ENCODE data around the gene SFRP4.

DNA sequence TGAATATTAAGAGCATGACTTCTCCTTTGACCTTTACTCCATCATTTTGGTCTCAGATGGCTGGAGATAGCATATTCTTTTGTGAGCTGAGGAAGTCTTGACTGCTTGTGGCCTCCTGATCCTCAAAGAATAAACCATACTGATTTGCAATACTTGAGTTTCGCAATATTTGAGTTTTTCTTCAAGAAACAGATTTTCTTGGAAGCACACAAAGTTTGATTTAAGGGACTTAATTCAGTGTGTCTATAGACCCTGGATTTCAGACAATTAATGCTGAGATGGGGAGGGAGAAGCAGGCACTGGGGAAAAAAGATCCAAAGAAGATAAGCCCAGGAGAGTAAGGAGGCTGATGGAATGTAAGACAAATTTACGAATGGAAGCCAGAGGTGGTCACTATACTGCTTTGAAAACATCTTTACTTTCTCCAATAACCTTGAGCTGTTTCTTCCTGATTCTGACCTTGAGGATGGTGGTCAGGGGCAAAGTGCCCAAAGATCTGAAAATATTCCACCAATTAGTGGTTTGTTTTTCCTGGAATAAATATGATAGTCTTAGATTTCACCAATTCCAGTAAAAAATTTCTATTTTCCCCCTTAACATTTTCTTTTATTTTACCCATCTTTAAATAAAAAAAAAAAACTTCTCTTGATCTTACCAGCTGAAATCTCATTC is 11.3 kb upstream of the SFRP4 start:
- TF ChIP-seq, protein P1, sequence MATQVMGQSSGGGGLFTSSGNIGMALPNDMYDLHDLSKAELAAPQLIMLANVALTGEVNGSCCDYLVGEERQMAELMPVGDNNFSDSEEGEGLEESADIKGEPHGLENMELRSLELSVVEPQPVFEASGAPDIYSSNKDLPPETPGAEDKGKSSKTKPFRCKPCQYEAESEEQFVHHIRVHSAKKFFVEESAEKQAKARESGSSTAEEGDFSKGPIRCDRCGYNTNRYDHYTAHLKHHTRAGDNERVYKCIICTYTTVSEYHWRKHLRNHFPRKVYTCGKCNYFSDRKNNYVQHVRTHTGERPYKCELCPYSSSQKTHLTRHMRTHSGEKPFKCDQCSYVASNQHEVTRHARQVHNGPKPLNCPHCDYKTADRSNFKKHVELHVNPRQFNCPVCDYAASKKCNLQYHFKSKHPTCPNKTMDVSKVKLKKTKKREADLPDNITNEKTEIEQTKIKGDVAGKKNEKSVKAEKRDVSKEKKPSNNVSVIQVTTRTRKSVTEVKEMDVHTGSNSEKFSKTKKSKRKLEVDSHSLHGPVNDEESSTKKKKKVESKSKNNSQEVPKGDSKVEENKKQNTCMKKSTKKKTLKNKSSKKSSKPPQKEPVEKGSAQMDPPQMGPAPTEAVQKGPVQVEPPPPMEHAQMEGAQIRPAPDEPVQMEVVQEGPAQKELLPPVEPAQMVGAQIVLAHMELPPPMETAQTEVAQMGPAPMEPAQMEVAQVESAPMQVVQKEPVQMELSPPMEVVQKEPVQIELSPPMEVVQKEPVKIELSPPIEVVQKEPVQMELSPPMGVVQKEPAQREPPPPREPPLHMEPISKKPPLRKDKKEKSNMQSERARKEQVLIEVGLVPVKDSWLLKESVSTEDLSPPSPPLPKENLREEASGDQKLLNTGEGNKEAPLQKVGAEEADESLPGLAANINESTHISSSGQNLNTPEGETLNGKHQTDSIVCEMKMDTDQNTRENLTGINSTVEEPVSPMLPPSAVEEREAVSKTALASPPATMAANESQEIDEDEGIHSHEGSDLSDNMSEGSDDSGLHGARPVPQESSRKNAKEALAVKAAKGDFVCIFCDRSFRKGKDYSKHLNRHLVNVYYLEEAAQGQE (IDR thresholded peaks at IDR 0.05) = no peak
- TF ChIP-seq CTCF (IDR thresholded peaks at IDR 0.05; ENCODE audit: low read depth, low read length, missing input control) (no peak), FOXA1 (IDR thresholded peaks at IDR 0.05) (no peak)
- TF ChIP-seq, protein P2, sequence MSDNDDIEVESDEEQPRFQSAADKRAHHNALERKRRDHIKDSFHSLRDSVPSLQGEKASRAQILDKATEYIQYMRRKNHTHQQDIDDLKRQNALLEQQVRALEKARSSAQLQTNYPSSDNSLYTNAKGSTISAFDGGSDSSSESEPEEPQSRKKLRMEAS (IDR thresholded peaks at IDR 0.05) = no peak

Measured in liver (tissue), 2 donors.